Smooth muscle cell (in vitro differentiated cells): ENCODE data around the gene ENDOD1. TPM values are rescaled to one million over a fixed set of nuclear protein-coding genes. Genes with fewer than 3 reads are reported as not detected.
A peak's percentile ranks its signal among the peaks of the same experiment; 100 is the strongest.

ENCODE experiments used
- DNase-seq: peaks from one replicate; lab custom pipeline; 2025; ENCODE audit not compliant: unreplicated experiment; lab: John Stamatoyannopoulos, UW
- H2AFZ ChIP-seq: fragments of 200-600 bp; sonication (generic); 2 replicates; pipeline ENCODE4 v1.6.0; 2016; ENCODE audit warnings: antibody characterized with exemption, low read depth, mild to moderate bottlenecking
- H3F3A ChIP-seq: fragments of 200-600 bp; sonication (generic); 2 replicates; pipeline ENCODE4 v1.6.0; 2017; ENCODE audit warnings: antibody characterized with exemption, low read depth
- H3K27ac ChIP-seq: fragments of 200-600 bp; sonication (generic); 2 replicates; pipeline ENCODE4 v1.5.1; 2016; ENCODE audit warnings: low read depth, mild to moderate bottlenecking
- H3K27me3 ChIP-seq: fragments of 200-600 bp; sonication (generic); 2 replicates; pipeline ENCODE4 v1.6.1; 2016; ENCODE audit warnings: low read depth, mild to moderate bottlenecking
- H3K36me3 ChIP-seq: fragments of 200-600 bp; sonication (generic); 2 replicates; pipeline ENCODE4 v1.5.1; 2016; ENCODE audit warnings: low read depth
- H3K4me1 ChIP-seq: fragments of 200-600 bp; sonication (generic); 2 replicates; pipeline ENCODE4 v1.5.1; 2016; ENCODE audit warnings: low read depth
- H3K4me2 ChIP-seq: fragments of 200-600 bp; sonication (generic); 2 replicates; pipeline ENCODE4 v1.6.0; 2016; ENCODE audit warnings: mild to moderate bottlenecking
- H3K4me3 ChIP-seq: fragments of 200-600 bp; sonication (generic); 2 replicates; pipeline ENCODE4 v1.5.1; 2016; ENCODE audit warnings: mild to moderate bottlenecking
- H3K79me2 ChIP-seq: fragments of 200-600 bp; sonication (generic); 2 replicates; pipeline ENCODE4 v1.6.0; 2016; ENCODE audit warnings: low read depth, mild to moderate bottlenecking
- H3K9ac ChIP-seq: fragments of 200-600 bp; sonication (generic); 2 replicates; pipeline ENCODE4 v1.6.0; 2016; ENCODE audit warnings: low read depth
- H3K9me3 ChIP-seq: fragments of 200-600 bp; sonication (generic); replicated peaks from 2 replicates; pipeline ENCODE4 v1.5.1; 2016; ENCODE audit warnings: low read depth
- H4K20me1 ChIP-seq: fragments of 200-600 bp; sonication (generic); 2 replicates; pipeline ENCODE4 v1.6.0; 2016; ENCODE audit warnings: low read depth
- CTCF ChIP-seq: fragments of 200-600 bp; sonication (generic); IDR thresholded peaks from 2 replicates; pipeline ENCODE4 v1.5.1; 2017; ENCODE audit warnings: borderline replicate concordance, mild to moderate bottlenecking, antibody characterized with exemption; ENCODE audit not compliant: insufficient read depth, poor library complexity, severe bottlenecking
- WGBS: methylation state at CpG from one replicate; pipeline ENCODE4 v1.1.7; 2016; ENCODE audit warnings: low lambda C conversion rate; 5-methylcytosine and 5-hydroxymethylcytosine counted together
- polyA plus RNA-seq: library from polyadenylated mRNA; unstranded; fragments of >200 nt; fragmentation: Nextera tagmentation; extraction: Ambion mirVana; gene quantifications from 2 replicates; pipeline ENCODE4 v1.2.1, GENCODE V29; 2016
- total RNA-seq: library from RNA; depleted of rRNA; stranded (reverse); fragments of >200 nt; gene quantifications from 2 replicates; pipeline ENCODE4 v1.2.3, GENCODE V29; 2014

Gene ENDOD1
- total and polyA plus RNA-seq, 2 experiments from 2014 or later, result 44.8 to 125 TPM

- Histone ChIP-seq H3K27me3 (no peaks in the 10 kb centered on the region), H3K4me2 (no peak overlapping the region), H3K4me1 (peaks cover 34% of the 10 kb centered on the region), H3K27ac (peak overlapping the region; percentile 86), H3K9ac (no peak overlapping the region), H3F3A (peaks cover 64% of the 10 kb centered on the region), H4K20me1 (no peaks in the 10 kb centered on the region), H3K9me3 (no peaks in the 10 kb centered on the region), H3K79me2 (no peaks in the 10 kb centered on the region), H3K36me3 (no peaks in the 10 kb centered on the region), H2AFZ (no peak overlapping the region), H3K4me3 (no peak overlapping the region)
- no peak for DNase-seq
- TF ChIP-seq CTCF, result no peak
Measured at GRCh38 chr11:95137299-95137698, 47.7 kb downstream of the ENDOD1 start.

- Histone ChIP-seq H3K36me3 (no peaks in the 10 kb centered on the region), H3K79me2 (no peaks in the 10 kb centered on the region), H3K4me1 (peaks cover 29% of the 10 kb centered on the region), H3K4me2 (peak overlapping the region; percentile 43), H3K4me3 (no peak overlapping the region), H3K27me3 (no peaks in the 10 kb centered on the region), H3K9ac (peak overlapping the region; percentile 23), H3K27ac (peak overlapping the region; percentile 86), H3F3A (peaks cover 65% of the 10 kb centered on the region), H3K9me3 (no peaks in the 10 kb centered on the region), H2AFZ (no peak overlapping the region), H4K20me1 (no peaks in the 10 kb centered on the region)
- TF ChIP-seq CTCF, result no peak
- 21% methylated on average over 2 of the region's 2 CpGs for WGBS
- no peak for DNase-seq
Measured at GRCh38 chr11:95138448-95138847, 48.8 kb downstream of the ENDOD1 start.

- DNase-seq, result no peak
- Histone ChIP-seq H3K9ac (peak overlapping the region; percentile 18), H3K9me3 (no peaks in the 10 kb centered on the region), H3K4me1 (peaks cover 22% of the 10 kb centered on the region), H3K27ac (peak overlapping the region; percentile 86), H3K79me2 (no peaks in the 10 kb centered on the region), H3K27me3 (no peaks in the 10 kb centered on the region), H3K4me3 (no peak overlapping the region), H3F3A (peaks cover 54% of the 10 kb centered on the region), H2AFZ (no peak overlapping the region), H3K4me2 (peak overlapping the region; percentile 24), H4K20me1 (no peaks in the 10 kb centered on the region), H3K36me3 (no peaks in the 10 kb centered on the region)
- 44% methylated on average over 4 of the region's 4 CpGs for WGBS
- TF ChIP-seq CTCF, result no peak
Measured at GRCh38 chr11:95140397-95141033, 50.9 kb downstream of the ENDOD1 start.

GRCh38 chr11:95142431-95142830, 52.8 kb downstream of the ENDOD1 start:
- peaks cover 54% of the 10 kb centered on the region for H3F3A ChIP-seq
- H3K4me1 ChIP-seq, result peaks cover 36% of the 10 kb centered on the region
- H3K4me3 ChIP-seq, result no peak overlapping the region
- no peaks in the 10 kb centered on the region for H3K27me3 ChIP-seq
- no peak overlapping the region for H3K9ac ChIP-seq
- no peak overlapping the region for H2AFZ ChIP-seq
- no peaks in the 10 kb centered on the region for H3K9me3 ChIP-seq
- no peak for DNase-seq
- H3K27ac ChIP-seq, result peak overlapping the region; percentile 86
- H3K36me3 ChIP-seq, result no peaks in the 10 kb centered on the region
- H4K20me1 ChIP-seq, result no peaks in the 10 kb centered on the region
- H3K79me2 ChIP-seq, result no peaks in the 10 kb centered on the region
- peak overlapping the region; percentile 43 for H3K4me2 ChIP-seq
- no peak for TF ChIP-seq CTCF
- 67% methylated on average over 2 of the region's 2 CpGs for WGBS
